NCI-H187 (cell line): ENCODE results near the gene TMEM89.

Experiments
- DNase-seq, 2 experiments: peaks; one replicate each; lab custom pipeline; 2025; lab: John Stamatoyannopoulos, UW

Gene TMEM89

GRCh38 chr3:48614044-48614443 lies 7.5 kb downstream of the TMEM89 start:
- DNase-seq: no peak

GRCh38 chr3:48612309-48612708 lies 9.3 kb downstream of the TMEM89 start:
- DNase-seq: no peak

- peak; percentile 49 to 79 for DNase-seq
These were observed 12.2 kb downstream of the TMEM89 start, which contains the start of gene UQCRC1 for GRCh38 chr3:48609088-48610005. TSS of gene UQCRC1 (minus strand) at chr3:48609646. CDS start at chr3:48609620, 26 bp downstream.

GRCh38 chr3:48607519-48607918 lies 14.1 kb downstream of the TMEM89 start:
- no peak for DNase-seq

- DNase-seq: no peak
These were observed 20.0 kb downstream of the TMEM89 start for GRCh38 chr3:48601622-48601994.

- no peak for DNase-seq
These were observed 20.6 kb downstream of the TMEM89 start for GRCh38 chr3:48600711-48601621.

GRCh38 chr3:48599509-48600285 lies 21.9 kb downstream of the TMEM89 start:
- DNase-seq: no peak

- no peak for DNase-seq
These were observed 22.5 kb downstream of the TMEM89 start for GRCh38 chr3:48599077-48599501.

GRCh38 chr3:48598323-48599076 lies 23.1 kb downstream of the TMEM89 start:
- DNase-seq: no peak

GRCh38 chr3:48597408-48597800 lies 24.2 kb downstream of the TMEM89 start:
- DNase-seq: no peak

- DNase-seq: no peak
These were observed 24.7 kb downstream of the TMEM89 start for GRCh38 chr3:48596676-48597407.

- DNase-seq: no peak
These were observed 25.4 kb downstream of the TMEM89 start for GRCh38 chr3:48596157-48596556.

GRCh38 chr3:48595526-48596121 lies 25.9 kb downstream of the TMEM89 start:
- DNase-seq: no peak

GRCh38 chr3:48595075-48595525 lies 26.5 kb downstream of the TMEM89 start, which contains the start of gene COL7A1:
TSS of gene COL7A1 (minus strand) at chr3:48595329. CDS start at chr3:48595159, 170 bp downstream.
- DNase-seq: no peak

- DNase-seq: no peak
These were observed 27.0 kb downstream of the TMEM89 start for GRCh38 chr3:48594417-48595049.

- no peak for DNase-seq
These were observed 28.2 kb downstream of the TMEM89 start for GRCh38 chr3:48593337-48593736.

GRCh38 chr3:48592519-48593087 lies 29.0 kb downstream of the TMEM89 start:
- no peak for DNase-seq

- DNase-seq: no peak
These were observed 29.6 kb downstream of the TMEM89 start for GRCh38 chr3:48591886-48592518.
